ENCODE data around the gene HOXC10. TPM values are rescaled to one million over a fixed set of nuclear protein-coding genes. Genes with fewer than 3 reads are reported as not detected.

The HOXC10 gene
- total RNA-seq, 1 donor from 2014 or later = not detected

DNA sequence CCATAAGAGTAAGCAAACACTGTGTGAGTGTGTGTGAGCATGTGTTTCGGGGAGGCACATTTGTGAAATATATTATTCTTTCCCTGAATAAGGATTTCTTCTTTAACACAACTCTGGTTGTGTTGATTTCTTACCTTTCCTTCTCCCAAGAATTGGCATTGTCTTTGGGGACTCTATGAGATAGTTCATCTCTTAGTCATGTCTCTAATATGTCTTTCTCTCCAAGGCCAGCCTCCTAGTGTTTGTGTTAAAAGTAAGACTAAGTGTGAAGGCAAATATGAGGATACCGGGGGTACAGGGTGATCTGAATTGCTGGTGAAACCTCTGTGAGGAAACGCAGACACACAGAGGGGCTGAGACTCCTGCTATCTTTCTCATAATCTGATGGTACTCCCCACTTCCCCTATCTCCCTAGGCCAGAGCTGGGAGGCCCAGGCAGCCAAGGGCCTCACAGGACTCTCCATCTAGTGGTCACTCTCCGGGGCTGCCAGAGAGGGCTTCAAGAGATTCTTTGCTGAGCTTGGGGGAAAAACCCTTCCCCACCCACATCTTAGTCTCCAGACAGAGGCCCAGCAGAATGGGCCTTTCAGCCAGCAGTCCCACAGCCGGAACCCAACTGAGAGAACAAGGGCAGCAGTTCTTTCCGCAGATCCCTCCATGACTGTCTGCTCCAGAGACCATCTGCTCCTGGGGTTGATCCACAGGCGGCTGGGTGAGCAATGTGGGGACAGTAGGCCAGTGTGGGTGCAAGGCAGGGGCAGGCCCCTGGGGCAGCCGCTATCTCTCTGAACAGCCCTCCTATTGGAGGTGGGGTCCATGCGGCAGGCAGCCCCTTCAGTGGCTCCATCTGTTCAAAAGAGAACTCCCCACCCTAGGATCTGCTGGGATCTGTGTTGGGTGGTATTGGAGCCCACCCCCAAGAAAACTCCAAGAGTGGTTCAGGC is 36.0 kb upstream of the HOXC10 start:
- Mint-ChIP-seq H3K27me3 (ENCODE audit: unreplicated experiment) (peaks cover 96% of the 10 kb centered on the region), H3K4me3 (ENCODE audit: unreplicated experiment) (no peak overlapping the region), H3K9me3 (ENCODE audit: unreplicated experiment) (no peaks in the 10 kb centered on the region), H3K4me1 (ENCODE audit: unreplicated experiment) (peaks cover 8% of the 10 kb centered on the region), H3K27ac (ENCODE audit: unreplicated experiment) (no peak overlapping the region), H3K36me3 (ENCODE audit: unreplicated experiment) (no peaks in the 10 kb centered on the region)
- DNase-seq (ENCODE audit: extremely low spot score, unreplicated experiment) = no peak
- TF ChIP-seq, protein P1, sequence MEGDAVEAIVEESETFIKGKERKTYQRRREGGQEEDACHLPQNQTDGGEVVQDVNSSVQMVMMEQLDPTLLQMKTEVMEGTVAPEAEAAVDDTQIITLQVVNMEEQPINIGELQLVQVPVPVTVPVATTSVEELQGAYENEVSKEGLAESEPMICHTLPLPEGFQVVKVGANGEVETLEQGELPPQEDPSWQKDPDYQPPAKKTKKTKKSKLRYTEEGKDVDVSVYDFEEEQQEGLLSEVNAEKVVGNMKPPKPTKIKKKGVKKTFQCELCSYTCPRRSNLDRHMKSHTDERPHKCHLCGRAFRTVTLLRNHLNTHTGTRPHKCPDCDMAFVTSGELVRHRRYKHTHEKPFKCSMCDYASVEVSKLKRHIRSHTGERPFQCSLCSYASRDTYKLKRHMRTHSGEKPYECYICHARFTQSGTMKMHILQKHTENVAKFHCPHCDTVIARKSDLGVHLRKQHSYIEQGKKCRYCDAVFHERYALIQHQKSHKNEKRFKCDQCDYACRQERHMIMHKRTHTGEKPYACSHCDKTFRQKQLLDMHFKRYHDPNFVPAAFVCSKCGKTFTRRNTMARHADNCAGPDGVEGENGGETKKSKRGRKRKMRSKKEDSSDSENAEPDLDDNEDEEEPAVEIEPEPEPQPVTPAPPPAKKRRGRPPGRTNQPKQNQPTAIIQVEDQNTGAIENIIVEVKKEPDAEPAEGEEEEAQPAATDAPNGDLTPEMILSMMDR (IDR thresholded peaks at IDR 0.05) = no peak

DNA sequence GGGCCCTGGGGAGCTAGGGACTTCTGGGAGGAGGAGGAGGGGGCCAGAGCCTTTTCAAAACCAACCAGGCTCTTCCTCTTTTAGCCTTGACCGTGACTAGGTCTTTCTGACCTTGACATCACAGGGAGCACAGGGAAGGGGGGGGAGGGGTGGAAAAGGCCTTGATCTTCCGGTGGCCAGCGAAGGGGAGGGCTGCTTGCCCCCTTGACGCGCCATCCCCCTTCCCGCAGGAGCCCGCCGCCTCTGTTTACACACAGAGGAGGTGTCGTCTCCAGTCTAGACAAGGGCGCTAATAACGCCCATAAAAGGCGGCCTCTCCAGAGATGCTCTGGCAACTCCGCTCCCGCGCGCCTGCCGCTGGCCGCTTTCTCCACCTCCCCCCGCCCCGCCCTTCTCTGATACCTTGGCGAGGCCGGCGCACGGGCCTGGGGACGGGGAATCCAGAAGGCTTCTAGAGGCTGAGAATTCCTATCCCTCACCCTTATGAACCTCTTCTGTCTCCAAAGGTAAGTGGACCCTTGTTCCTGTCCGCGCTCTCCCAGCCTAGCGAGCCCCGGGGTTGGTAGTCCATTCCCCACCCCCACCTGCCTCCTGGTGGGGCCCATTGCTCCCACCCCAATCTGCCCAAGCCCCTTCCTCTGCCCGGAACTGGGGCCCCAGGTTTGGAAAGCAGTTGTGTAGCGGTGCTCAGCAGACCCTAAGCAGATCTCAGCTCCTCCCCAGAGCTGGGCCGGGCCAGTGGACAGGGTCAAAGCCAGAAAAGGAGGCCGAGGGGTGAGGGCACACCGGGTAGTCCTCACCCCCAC is 35.1 kb upstream of the HOXC10 start:
- Mint-ChIP-seq H3K4me1 (ENCODE audit: unreplicated experiment) (peaks cover 8% of the 10 kb centered on the region), H3K36me3 (ENCODE audit: unreplicated experiment) (no peaks in the 10 kb centered on the region), H3K4me3 (ENCODE audit: unreplicated experiment) (no peak overlapping the region), H3K27me3 (ENCODE audit: unreplicated experiment) (peaks cover 96% of the 10 kb centered on the region), H3K9me3 (ENCODE audit: unreplicated experiment) (no peaks in the 10 kb centered on the region), H3K27ac (ENCODE audit: unreplicated experiment) (no peak overlapping the region)
- no peak for DNase-seq (ENCODE audit: extremely low spot score, unreplicated experiment)
- TF ChIP-seq, protein P1 (IDR thresholded peaks at IDR 0.05) = no peak

DNA sequence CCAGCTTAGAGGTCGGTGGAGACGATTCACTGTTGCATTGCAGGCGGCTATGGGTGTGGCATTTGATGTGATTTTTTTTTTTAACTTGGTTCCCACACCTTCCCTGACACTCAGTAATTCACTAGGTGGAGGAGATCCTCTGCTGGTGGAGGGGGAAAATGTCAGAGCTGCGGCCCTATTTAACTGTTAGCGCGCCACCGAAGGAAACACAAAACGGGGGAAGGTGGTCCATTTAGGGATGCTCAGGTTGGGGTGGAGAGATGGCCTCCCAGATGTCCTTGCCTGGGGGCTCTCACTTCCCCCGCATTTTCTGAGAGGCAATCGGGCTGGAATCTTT is 34.5 kb upstream of the HOXC10 start:
- TF ChIP-seq, protein P1 (IDR thresholded peaks at IDR 0.05) = no peak
- Mint-ChIP-seq H3K4me1 (ENCODE audit: unreplicated experiment) (peaks cover 8% of the 10 kb centered on the region), H3K27me3 (ENCODE audit: unreplicated experiment) (peaks cover 92% of the 10 kb centered on the region), H3K36me3 (ENCODE audit: unreplicated experiment) (no peaks in the 10 kb centered on the region), H3K9me3 (ENCODE audit: unreplicated experiment) (no peaks in the 10 kb centered on the region), H3K27ac (ENCODE audit: unreplicated experiment) (no peak overlapping the region), H3K4me3 (ENCODE audit: unreplicated experiment) (no peak overlapping the region)
- DNase-seq (ENCODE audit: extremely low spot score, unreplicated experiment) = no peak

DNA sequence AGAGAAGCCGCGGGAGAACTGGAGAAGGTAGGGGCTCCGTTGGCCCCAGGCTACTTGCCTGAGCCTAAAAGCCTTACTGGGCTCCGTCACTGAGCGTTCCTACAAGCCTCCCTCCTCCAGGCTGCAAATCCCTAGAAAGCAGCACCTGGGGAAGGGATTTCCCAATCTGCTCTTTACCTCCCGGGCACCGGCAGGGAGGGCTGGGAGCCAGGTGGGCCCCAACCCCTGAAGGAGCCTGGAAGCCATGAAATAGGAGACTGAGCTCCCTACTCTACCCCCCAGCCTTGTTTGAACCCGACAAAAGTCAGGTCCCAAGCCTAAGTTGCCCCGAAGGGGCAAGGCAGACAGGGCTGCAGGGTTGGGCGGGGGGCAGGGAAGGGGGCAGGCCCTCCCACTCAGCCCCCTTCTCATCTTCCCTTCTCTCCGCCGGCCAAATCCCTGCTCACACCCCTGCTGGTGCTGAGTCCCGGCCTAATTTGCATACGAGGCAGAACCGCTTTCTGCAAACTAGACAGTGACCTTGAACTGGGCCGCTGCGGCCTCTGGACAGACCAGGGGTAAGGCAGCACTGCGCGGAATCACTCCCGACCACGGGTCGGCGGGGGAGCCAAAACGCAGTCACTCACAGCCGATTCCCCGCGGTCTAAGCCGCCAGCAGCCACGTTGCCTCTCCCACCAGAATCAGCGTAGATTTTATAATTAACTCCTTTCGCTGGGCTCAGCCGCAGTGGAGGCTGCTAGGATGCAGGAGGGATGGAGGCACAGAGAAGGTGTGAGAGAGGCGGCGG is 34.0 kb upstream of the HOXC10 start:
- no peak for DNase-seq (ENCODE audit: extremely low spot score, unreplicated experiment)
- TF ChIP-seq, protein P1 (IDR thresholded peaks at IDR 0.05) = no peak
- Mint-ChIP-seq H3K36me3 (ENCODE audit: unreplicated experiment) (no peaks in the 10 kb centered on the region), H3K4me3 (ENCODE audit: unreplicated experiment) (no peak overlapping the region), H3K4me1 (ENCODE audit: unreplicated experiment) (peaks cover 8% of the 10 kb centered on the region), H3K27me3 (ENCODE audit: unreplicated experiment) (peaks cover 92% of the 10 kb centered on the region), H3K27ac (ENCODE audit: unreplicated experiment) (no peak overlapping the region), H3K9me3 (ENCODE audit: unreplicated experiment) (no peaks in the 10 kb centered on the region)

Measured in osteocyte (in vitro differentiated cells).